CD4-positive, alpha-beta T cell treated with Interleukin-4 for 4 hours (primary cell): Measurements from ENCODE around the gene CDKN2D.

Experiments used
- DNase-seq: peaks from one replicate; pipeline ENCODE4 v3.0.0-alpha.2; 2020

CDKN2D gene

DNA sequence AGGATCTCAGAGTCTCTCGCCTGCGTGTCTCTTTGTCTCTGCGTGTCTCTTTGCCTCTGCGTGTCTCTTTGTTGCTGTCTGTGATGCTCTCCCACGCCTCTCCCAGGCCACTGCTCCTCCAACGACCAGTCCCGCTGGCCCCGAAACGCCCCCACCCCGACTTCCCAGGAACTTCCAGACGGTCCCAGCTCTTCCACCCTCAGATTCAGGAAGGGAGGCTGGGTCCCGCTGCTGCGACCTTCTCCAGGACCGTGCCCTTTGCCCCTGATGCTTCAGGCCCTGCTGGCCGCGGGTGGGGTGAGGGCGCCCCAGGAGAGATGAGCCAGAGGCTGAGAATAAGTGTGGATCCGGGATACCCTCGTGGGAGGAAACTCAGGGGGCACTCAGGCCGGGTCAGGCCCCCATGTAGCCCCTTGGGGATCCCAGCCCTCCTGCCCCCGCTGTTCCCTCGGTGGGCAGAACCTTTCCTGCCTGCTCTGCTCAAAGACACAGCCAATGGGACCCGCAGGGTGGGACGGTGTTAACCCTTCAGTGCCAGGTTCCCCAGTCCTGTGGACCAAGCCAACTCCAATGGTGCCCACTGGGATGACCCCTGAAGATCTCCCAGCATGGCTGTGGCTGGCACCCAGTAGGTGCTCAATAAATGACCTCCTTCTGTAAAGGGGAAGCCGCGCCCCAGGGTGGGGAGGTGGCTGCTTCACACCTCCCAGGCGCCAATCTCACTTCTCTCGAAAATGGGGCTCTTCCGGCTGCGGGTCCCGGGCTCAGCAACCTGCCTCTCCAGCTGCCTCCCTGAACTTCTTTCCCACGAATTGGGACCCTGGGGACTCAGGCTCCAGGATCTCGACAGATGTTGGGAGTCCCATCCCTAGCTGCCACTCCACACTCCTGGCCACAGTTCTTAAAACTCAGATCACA, 50.1 kb downstream of the CDKN2D start:
- peak; percentile 43 for DNase-seq

DNA sequence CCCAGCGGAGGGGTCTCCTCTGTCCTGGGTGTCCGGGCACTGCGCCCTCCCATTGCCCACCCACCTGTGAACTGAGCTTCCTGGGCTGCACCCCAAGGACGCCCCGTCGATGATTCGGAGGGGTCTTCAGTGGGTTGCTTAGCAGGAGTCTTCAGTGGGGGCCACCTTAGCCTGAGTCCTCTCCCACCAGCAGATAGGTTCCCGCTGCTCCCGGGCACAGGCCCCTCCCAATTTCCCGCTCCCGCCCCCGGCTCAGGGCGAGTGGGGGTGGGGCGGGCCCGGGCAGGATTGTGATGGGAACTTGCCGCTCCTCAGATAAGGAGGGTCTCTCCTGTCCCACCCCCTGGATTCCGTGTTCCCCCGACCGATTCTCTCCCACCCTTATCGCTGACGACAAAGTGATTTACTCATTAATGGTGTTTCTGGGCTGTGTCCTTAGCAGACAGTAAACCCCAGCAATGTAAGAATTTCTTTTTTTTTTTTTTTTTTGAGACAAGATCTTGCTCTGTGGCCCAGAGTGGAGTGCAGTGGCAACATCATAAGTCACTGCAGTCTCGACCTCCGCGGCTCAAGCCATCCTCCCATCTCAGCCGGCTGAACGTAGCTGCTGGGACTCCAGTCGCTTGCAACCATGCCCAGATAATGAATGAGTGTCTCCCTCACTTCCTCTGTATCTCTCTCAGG, 50.9 kb downstream of the CDKN2D start:
- peak; percentile 41 for DNase-seq

DNA sequence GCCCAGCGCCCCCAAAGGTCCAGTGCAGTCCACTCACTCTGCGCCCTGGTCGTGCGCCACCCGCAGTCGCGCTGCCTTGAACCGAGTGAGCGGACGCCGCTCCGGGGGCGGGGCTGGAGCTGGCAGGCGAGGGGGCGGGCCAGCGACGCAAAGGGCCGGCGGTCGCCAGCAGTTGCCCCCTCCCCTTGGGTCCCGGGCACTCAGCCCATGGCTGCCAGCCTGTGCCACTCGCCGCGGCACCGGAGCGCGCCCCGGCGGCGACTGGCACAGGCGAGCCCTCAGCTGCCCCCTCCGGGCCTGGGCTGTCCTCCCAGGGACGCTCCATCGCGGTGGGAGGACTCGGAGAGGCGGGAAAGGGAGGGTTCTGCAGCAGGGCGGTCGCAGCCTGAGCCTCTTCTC, 51.4 kb downstream of the CDKN2D start, which contains the start of gene S1PR5:
Gene S1PR5 (minus strand): TSS at position 87 of the 399 bp plus-strand sequence. CDS start 2,436 bp downstream, outside the sequence.
- DNase-seq = no peak

DNA sequence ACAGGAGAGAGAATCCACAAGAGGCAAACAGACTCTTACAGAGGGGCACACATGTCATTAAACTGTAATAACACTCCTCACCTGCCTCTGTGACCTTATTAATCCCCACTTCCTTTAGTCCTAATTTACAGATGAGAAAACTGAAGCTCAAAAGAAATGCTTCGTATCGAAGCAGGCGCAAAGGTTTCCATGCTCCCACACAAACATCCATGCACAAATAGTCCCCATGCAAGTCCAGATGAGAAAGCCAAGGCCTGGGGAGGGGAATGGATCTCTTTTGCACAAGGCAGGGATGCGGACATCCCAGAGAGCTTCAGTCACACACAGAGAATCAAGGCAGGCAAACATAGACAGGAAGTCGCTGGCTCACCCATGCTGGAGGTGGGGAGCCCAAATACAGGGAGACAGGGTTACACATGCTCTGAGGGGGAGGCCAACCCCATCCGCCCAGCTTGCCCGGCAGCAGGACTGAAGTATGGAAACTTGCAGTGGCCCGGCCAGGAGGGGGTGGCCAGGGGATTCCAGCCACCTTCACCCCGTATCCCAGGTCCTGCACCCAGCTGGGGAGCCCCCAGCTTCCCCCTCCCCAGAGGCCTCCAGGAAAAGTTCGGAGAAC, 52.0 kb downstream of the CDKN2D start:
- DNase-seq = no peak
